ENCODE data around the gene C1orf232. TPM values are rescaled to one million over a fixed set of nuclear protein-coding genes. Genes with fewer than 3 reads are reported as not detected.
A peak's percentile ranks its signal among the peaks of the same experiment; 100 is the strongest.

C1orf232 gene
- total and polyA plus RNA-seq, 7 donors: not detected

- WGBS, 3 donors: 87 to 89% (median 88%) methylated on average over 7 of the region's 7 CpGs
- TF ChIP-seq CTCF (IDR thresholded peaks at IDR 0.05): no peak
- no peaks in the 10 kb centered on the region for H3K27me3 ChIP-seq (ENCODE audit: insufficient read depth in 3 of 3, low read length in 2 of 3)
- H3K9me3 ChIP-seq: no peaks in the 10 kb centered on the region
- H3K36me3 ChIP-seq (ENCODE audit: insufficient read depth in 1 of 2, low read depth in 1 of 2): peaks cover 0 to 55% of the 10 kb centered on the region in 2 donors
- H3K4me1 ChIP-seq: peaks cover 11% of the 10 kb centered on the region
- H3K4me3 ChIP-seq: no peak overlapping the region
- DNase-seq (no peak), ATAC-seq (no peak)
- H3K27ac ChIP-seq: peak overlapping the region; percentile 42
- intact Hi-C loops (cut with DNase I): loop anchor here in 1 of 2 donors (5.0 kb wide), 1 partner anchor 48 kb away; the partner anchor contains the start of gene CEP85
Observed at GRCh38 chr1:26184086-26184485, 15.3 kb upstream of the C1orf232 start.

GRCh38 chr1:26182383-26182696 is 13.6 kb upstream of the C1orf232 start:
- H3K4me1 ChIP-seq: peaks cover 11% of the 10 kb centered on the region
- no peaks in the 10 kb centered on the region for H3K9me3 ChIP-seq
- H3K36me3 ChIP-seq (ENCODE audit: insufficient read depth in 1 of 2, low read depth in 1 of 2): peaks cover 0 to 38% of the 10 kb centered on the region in 2 donors
- ATAC-seq (peak; percentile 75 to 92 (median 84)), DNase-seq (peak; percentile 67 to 92)
- intact Hi-C loops (cut with DNase I): loop anchor here in 1 of 2 donors (5.0 kb wide), 1 partner anchor 50 kb away; the partner anchor contains the start of gene CEP85
- H3K4me3 ChIP-seq: peak overlapping the region; percentile 68
- TF ChIP-seq CTCF (IDR thresholded peaks at IDR 0.05): no peak
- no peaks in the 10 kb centered on the region for H3K27me3 ChIP-seq (ENCODE audit: insufficient read depth in 3 of 3, low read length in 2 of 3)
- peak overlapping the region; percentile 99 for H3K27ac ChIP-seq
- WGBS, 3 donors: 21 to 30% (median 30%) methylated on average over 5 to 7 of the region's 7 CpGs

- H3K4me1 ChIP-seq: peaks cover 11% of the 10 kb centered on the region
- no peak for TF ChIP-seq CTCF (IDR thresholded peaks at IDR 0.05)
- DNase-seq: peak; percentile 53 to 86
- no peaks in the 10 kb centered on the region for H3K27me3 ChIP-seq (ENCODE audit: insufficient read depth in 3 of 3, low read length in 2 of 3)
- H3K4me3 ChIP-seq: peak overlapping the region; percentile 68
- peak overlapping the region; percentile 99 for H3K27ac ChIP-seq
- ATAC-seq: peak; percentile 92 to 94 (median 93)
- 19 to 30% (median 26%) methylated on average over 9 of the region's 9 CpGs for WGBS, 3 donors
- intact Hi-C loops (cut with DNase I): loop anchor here in 1 of 2 donors (5.0 kb wide), 1 partner anchor 51 kb away; the partner anchor contains the start of gene CEP85
- peaks cover 0 to 32% of the 10 kb centered on the region in 2 donors for H3K36me3 ChIP-seq (ENCODE audit: insufficient read depth in 1 of 2, low read depth in 1 of 2)
- no peaks in the 10 kb centered on the region for H3K9me3 ChIP-seq
Observed at GRCh38 chr1:26181586-26182382, 13.0 kb upstream of the C1orf232 start.

DNA sequence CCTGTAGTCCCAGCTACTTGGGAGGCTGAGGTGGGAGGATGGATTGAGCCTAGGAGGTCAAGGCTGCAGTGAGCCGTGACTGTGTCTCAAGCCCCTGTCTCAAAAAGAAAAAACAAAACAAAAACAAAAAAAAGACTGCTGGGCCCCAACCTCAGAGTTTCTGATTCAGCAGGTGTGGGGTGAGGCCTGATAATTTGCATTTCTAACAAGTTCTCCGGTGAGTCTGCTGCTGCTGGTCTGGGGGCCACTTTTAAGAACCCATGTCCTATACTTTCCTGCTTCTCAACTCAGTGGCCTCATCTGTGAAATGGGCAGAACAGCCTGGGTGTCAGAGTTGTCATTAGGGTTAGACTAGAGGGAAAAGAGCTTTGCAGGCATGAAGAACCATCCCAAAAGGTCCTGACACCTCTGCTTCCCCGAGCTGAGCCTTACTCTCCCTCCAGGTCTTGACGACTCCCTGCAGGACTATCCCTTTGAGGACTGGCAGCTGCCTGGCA is 11.3 kb upstream of the C1orf232 start:
- no peak for TF ChIP-seq CTCF (IDR thresholded peaks at IDR 0.05)
- WGBS, 3 donors: 65 to 77% (median 69%) methylated on average over 4 of the region's 4 CpGs
- intact Hi-C loops (cut with DNase I): loop anchor here in 1 of 2 donors (5.0 kb wide), 1 partner anchor 52 kb away; the partner anchor contains the start of gene CEP85
- Histone ChIP-seq H3K27me3 (ENCODE audit: insufficient read depth in 3 of 3, low read length in 2 of 3) (no peaks in the 10 kb centered on the region), H3K36me3 (ENCODE audit: insufficient read depth in 1 of 2, low read depth in 1 of 2) (peaks cover 0 to 15% of the 10 kb centered on the region in 2 donors), H3K4me1 (peaks cover 11% of the 10 kb centered on the region), H3K9me3 (no peaks in the 10 kb centered on the region), H3K4me3 (no peak overlapping the region), H3K27ac (no peak overlapping the region)
- DNase-seq (no peak), ATAC-seq (no peak)
